ENCODE measurements around the gene MAP3K5.

The MAP3K5 gene

GRCh38 chr6:136563386-136564152, 228.7 kb downstream of the MAP3K5 start:
- no peak for DNase-seq

GRCh38 chr6:136562211-136562610, 230.1 kb downstream of the MAP3K5 start:
- no peak for DNase-seq

DNA sequence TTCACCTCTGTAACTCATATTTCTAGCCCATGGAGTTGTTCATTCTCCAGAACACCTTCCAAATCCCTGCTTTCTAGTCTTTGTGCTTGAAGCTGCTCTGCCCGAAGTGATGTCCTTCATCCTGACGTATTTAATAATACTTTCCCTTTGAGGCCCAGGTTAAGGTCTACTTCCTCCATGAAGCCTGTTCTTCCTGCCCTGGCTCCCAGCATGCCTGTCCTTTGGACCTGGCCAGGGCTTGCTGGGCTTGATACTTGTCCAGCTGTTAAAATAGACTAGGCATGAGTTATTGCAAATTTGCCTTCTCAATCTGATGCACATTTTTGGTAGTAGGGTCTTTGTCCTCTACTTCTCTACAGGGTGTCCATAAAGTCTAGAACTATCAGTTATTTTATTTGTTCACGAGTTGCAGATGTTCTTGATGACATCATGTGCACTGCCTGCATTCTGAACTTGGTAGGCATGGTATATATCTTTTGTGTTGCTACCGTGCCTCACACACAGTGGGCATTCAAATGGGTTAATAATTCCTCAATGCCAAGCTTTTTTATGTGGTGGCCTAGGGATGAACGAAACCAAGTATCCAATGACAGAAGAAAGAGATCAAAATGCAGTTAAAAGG, 239.0 kb downstream of the MAP3K5 start:
- no peak for DNase-seq

DNA sequence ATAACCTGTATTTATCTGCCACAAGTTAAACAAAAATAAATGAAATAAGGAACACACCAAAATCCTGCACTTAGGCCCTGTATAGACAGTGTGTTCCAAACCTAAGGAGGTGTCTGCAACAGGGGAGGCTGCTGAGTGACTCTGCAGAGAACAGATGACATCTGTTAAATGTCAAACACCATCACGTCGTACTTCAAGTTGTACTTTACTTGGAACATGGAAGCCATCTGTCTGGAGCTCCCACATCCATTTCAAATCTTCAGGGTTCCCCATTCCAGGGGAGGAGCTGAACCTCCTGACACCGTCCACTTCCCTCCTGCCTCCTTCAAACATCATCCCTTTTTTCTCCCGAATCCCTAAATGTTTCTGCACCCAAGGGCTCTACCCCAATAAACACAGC, 240.2 kb downstream of the MAP3K5 start:
- no peak for DNase-seq

GRCh38 chr6:136551103-136551502, 241.2 kb downstream of the MAP3K5 start:
- DNase-seq = no peak

DNA sequence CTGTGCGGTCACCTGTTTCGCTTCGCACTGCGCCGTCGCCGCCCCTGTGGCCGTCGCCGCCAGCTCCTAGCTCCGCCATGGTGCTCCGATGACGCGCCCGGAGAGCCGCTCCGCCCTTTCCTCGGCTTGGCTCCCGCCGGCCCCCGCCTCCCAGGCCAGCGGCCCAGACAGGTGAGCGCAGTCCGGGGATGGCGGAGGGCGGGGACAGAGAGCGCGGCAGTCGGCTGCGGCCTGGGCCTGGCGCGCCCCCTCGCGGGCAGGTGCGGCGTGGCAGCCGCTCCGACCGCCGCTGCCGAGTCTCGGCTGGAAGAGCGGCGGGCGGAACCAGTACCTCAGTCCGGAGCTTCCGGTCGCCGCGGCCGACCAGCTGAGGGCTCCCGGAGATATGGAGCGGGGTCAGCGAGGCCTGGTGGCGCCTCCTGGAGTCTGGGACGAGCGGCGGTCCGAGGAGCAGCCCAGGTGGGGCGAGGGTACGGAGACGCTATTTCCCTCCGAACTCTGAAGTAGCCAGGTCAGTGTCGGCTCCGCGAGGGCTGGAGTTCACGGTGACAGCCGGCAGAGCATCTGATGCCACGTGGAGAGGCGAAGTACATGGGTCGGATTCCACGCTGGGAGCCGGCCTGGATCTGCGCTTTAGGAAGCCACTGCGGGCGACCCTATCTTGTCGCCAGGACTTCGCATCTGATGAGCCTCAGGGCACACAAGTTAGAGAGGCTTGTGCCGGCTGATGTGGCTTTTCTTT, 241.8 kb downstream of the MAP3K5 start, which contains the start of gene MAP7:
MAP7 (minus strand) TSS at position 93 of the 742 bp plus-strand sequence; CDS start at position 79, 14 bp downstream.
- DNase-seq = peak; percentile 97

- DNase-seq = no peak
These were observed 242.3 kb downstream of the MAP3K5 start for GRCh38 chr6:136550045-136550329.

DNA sequence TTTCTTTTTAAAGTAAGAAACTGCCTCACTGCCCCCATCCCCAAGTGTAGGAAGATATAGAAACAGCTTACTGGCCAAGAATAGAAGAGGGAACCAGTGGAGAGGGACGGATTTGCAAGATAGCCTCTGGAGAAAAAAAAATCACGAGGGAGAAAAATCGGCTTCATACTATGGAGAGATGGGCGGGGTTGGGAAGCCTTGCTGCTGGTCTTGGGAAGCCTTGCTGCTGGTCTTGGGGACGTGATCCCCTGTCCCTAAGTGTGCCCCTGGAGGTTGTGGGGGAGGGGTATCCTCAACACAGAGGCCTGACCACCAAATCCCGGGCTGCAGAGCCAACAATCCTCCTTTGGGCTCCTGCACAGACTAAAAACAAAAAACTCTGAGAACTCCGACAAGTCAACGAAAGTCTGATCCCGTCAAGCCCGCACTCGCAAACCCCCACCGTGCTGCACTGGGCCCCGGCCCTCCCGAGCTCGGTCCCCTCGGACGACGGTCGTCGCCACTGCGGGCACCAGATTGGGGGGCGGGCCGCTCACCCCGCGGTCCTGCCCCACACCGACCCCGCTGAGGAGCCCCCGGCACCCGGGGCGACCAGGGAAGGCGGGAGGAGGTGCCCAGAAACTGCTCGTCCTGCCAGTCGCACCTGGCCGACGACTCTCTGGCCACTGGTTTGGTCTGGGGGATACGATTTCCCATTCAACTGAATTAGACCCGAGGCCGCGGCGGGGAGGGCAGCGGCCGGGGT, 242.8 kb downstream of the MAP3K5 start:
- DNase-seq = peak; percentile 18

- DNase-seq = no peak
These were observed 243.5 kb downstream of the MAP3K5 start for GRCh38 chr6:136548582-136549299.

- DNase-seq = no peak
These were observed 244.4 kb downstream of the MAP3K5 start for GRCh38 chr6:136547871-136548270.

DNA sequence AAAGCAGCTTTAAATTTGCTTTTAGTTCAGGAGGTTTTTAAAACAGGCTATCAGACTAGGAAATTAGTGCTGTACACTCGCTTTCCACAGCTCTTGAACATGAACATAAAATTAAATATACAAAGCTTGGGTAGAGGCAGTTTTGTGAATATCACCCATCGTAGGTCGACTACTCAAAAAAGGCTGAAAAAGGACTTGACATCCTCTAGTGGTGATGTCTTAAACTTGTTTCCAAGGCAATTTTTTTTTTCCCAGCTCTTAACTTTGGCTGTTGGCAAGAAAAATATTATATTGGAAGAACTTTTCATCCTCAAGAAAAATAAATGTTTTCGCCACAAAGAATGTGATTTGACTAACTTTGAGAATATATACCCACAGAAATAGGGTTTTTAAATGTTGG, 244.9 kb downstream of the MAP3K5 start:
- no peak for DNase-seq

DNA sequence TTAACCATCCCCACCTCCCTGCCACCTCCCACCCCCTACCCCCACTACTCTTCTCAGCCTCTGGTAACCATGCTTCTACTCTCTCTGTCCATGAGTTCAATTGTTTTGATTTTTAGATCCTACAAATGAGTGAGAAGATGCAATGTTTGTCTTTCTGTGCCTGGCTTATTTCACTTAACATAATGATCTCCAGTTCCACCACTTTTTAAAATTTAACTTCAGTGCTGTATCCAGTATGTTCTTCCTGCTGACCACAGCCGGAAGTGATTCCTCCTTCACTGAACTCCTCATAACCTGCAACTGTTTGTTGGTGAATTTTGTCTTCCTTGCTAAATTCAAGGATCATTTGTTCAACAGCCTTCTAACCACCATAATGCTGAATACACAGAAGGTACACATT, 245.9 kb downstream of the MAP3K5 start:
- no peak for DNase-seq

GRCh38 chr6:136544326-136544725, 248.0 kb downstream of the MAP3K5 start:
- DNase-seq = no peak

DNA sequence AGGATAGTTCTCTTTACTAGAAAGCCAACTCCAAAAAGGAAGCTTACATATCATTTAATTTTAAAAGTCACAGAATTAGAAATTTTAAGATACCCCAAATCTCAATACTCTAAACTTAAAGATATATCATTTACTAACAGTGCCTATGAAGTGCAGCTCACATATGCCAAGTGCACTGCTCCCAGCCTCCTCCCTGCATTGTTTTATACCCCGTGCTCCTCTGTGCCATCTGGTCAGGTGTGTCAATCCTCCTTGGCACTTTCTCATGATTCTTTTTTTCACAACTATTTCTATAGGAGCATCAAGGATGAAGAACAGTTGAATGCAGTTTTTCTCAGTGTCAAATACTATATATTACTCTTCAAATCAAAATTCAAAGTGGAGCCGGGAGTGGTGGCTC, 250.9 kb downstream of the MAP3K5 start:
- no peak for DNase-seq

DNA sequence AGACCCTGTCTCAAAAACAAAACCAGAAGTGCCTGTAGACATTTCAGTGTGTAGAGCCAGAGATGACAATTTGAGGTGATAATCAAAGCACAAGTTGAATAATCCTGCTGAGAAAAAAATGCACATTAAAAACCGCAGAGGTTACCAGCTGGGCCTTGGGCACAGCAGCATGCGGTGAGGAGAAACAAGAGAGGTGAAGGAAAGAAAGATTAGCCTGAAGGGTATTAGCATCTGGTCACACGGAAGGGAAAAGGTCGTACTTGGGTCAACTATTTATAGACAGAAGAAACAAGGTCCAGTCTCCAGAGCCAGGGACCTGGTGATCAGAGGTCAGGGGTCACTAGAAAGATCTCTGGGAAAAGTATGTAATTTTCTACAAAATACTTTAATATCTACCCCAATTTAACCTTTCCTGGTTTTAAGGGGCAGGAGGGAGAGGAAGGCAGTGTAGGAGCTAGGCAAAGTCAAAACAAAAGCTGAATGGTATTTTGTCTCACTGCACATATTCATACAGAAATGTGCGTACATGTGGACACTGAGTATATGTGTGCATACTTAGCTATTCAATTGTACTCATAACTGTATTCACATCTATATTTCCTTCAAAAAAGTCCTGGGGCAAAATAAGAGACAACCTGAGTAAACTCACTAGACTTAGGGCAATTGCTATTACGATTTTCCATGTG, 252.2 kb downstream of the MAP3K5 start:
- DNase-seq = no peak

DNA sequence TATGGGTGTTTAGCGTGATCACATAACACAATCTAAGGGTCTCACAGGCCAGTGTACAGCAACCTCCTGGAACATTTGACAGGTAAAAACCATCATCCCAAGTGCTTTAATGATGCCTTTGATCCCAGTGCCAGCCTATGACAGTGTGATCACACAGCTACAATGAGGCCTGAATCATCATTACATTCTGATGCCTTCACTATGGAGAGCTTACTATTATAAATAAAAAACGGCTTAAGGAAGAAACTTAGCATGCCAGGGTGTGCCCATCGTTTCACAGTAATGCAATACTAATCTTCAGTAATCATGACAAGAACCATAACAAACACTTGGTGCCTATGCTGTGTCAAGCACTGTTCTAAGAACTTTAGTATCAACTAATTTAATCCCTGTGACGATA, 253.4 kb downstream of the MAP3K5 start:
- DNase-seq = no peak

DNA sequence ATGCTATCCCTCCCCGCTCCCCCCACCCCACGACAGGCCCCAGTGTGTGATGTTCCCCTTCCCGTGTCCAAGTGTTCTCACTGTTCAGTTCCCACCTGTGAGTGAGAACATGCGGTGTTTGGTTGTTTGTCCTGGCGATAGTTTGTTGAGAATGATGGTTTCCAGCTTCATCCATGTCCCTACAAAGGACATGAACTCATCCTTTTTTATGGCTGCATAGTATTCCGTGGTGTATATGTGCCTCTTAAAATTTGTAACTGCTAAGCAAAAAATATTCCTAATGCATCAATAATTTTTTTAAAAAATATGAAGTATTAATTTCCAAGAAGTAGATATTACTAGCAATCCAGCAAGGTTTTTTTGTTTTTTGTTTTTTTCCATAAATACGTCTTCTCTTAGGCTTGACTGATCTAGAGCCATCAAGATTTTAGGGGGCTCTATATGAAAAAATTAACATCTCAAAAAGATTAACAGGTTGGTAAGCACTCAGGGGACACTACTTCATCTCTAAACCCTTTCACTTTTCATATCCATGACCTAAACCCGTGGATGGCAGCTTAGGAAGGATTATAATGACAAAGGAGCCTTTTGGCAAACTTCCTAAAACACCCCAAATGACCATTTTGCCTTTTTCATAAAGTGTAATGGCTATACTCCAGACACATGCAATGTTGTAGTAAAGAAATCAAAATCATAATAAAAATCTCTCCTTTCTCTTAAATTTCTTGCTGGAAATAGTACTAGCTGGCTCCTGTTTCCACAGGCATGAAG, 256.2 kb downstream of the MAP3K5 start:
- no peak for DNase-seq

DNA sequence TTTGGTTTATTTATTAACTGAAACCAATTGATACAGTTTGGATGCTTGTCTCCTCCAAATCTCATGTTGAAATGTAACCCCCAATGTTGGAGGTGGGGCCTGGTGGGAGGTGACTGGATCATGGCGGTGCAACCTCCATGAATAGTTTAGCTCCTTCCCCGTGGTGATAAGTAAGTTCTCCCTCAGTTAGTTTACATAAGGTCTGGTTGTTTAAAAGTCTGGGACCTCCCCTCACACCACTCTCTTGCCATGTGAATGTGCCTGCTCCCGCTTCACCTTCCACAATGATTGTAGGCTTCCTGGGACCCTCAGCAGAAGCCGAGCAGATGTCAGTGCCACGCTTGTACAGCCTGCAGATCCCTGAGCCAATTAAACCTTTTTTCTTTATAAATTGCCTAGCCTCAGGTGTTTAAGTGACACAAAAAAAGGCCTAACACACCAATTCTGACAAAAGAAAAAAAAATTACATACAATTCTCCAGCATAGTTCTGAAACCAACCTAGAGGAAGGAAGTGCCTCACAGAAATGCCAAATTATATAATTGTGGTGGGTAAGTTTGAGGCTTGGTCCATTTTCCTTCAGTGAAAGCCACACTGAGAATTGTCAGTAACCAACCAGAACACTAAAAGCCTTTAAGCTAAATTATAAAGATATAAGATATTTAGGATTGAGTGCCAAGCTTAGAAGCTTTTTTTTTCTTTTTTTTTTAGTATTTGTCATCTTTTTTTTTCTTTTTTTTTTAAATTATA, 257.1 kb downstream of the MAP3K5 start:
- no peak for DNase-seq

- no peak for DNase-seq
These were observed 258.0 kb downstream of the MAP3K5 start for GRCh38 chr6:136534268-136534667.

DNA sequence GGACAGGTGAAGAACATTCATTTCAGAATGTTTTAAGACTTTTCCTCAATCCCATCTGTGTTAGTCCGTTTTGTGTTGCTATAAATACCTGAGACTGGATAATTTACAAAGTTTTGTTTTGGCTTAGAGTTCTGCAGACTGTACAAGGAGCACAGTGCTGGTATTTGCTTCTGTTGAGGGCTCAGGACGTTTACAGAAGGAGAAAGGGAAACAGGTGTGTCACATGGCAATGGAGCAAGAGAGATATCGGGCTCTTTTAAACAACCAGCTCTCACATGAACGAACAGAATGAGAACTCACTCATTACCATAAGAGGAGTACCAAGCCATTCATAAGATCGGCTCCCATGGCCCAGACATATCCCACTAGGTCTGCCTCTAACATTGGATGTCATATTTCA, 258.8 kb downstream of the MAP3K5 start:
- no peak for DNase-seq

DNA sequence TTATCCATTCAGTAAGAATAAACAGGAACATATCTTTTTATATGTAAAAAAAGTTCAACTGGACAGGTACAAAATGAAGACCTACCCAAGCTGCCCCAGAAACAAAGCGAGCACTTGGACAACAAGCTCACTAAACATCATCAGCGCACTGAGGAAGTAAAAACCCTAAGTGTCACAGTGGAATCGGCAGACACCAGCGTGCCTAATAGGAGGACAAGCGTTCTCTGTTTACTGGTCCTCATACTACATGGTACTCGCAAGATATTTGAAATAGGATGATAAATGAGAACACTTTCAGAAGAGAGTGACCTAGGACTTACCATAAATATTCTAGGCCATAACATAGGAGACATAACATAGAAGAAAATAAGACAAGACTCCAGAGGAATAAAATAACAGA, 260.2 kb downstream of the MAP3K5 start:
- no peak for DNase-seq
